NCI-H524 (cell line): Measurements from ENCODE around the gene TEDC2.

ENCODE experiments used
- DNase-seq, 2 experiments: peaks; one replicate each; lab custom pipeline; 2025; lab: John Stamatoyannopoulos, UW

TEDC2 gene

GRCh38 chr16:2466667-2467527, 7.0 kb downstream of the TEDC2 start:
- no peak for DNase-seq

- peak; percentile 78 to 92 for DNase-seq
Observed at GRCh38 chr16:2467528-2468232, 7.8 kb downstream of the TEDC2 start.

- no peak for DNase-seq
Observed at GRCh38 chr16:2468233-2468724, 8.4 kb downstream of the TEDC2 start.

DNA sequence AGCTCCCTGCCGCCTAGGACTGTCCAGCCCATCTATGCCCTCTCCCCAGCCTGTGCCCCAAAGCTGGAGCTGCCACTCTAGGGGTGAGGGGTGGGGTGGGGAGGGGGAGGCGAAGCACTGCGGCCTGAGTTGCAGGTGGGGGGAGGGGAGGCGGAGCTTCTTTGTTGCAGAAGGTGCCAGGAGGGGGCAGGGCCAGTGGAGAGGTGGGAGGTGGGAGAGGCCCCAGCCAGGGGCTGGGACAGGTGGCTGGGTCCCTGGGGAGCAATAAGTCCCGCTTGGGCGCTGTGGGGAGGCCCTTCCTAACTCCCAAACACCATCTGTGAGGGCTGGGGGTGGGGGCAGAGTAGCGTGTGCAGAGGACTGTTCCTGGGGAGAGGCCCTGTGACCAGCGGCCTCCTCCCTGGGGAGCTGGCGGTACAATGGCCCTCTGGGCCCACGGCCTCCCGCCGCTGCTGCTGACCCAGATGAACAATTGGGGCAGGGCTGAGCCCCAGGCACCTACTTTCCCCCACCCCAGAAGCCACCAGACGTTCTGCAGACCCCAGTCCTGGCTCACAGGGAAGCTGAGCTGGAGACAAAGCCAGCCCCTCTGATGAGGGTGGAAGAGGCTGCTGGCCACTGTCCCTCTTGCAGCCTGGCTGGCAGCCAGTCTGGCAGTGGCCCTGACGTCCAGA, 9.0 kb downstream of the TEDC2 start:
- peak; percentile 99 to 100 for DNase-seq

GRCh38 chr16:2469399-2470233, 9.7 kb downstream of the TEDC2 start:
- peak in 1 of 2 experiments; percentile 82 for DNase-seq

DNA sequence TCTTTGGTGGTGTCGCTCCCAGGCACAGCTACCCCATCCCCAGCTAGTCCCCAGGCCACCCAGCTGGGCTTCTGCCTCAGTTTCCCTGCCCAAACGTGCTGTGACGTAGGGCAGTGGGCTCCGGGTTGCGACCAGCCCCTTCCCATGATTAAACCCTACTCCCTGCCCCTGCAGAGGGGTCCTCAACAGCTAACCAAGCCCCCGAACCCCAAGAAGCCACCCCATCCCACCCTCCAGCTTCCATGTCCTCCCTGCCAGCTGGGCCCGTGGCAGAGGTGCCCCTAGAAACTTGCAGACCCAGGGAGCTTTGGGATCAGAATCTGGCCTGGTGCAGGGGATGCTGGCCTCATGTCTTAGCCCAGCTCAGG, 10.3 kb downstream of the TEDC2 start:
- no peak for DNase-seq

DNA sequence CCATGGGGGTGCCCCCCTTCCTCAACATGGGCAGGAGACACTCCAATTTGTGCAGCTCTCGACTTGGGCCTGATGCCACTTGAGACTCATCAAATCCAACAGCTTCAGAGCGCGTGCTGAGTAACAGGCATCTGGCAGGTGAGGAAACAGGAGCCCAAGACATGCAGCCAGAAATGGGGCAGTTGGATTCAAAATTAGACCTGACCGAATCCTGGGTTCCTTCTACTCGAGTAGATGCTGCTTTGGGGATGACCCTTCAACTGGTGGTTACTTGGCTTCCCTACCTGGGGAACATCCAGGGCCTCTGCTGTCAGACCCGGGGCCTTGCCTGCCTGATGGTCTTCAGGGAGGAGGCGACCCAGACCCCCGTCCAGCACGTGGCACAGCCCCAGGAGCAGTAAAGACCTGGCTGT, 10.7 kb downstream of the TEDC2 start:
- peak; percentile 98 to 99 for DNase-seq

GRCh38 chr16:2471016-2471652, 11.2 kb downstream of the TEDC2 start, which contains the start of gene NTN3:
TSS of gene NTN3 (plus strand) at chr16:2471297. CDS start at chr16:2471702, 405 bp downstream.
- peak; percentile 92 to 95 for DNase-seq

DNA sequence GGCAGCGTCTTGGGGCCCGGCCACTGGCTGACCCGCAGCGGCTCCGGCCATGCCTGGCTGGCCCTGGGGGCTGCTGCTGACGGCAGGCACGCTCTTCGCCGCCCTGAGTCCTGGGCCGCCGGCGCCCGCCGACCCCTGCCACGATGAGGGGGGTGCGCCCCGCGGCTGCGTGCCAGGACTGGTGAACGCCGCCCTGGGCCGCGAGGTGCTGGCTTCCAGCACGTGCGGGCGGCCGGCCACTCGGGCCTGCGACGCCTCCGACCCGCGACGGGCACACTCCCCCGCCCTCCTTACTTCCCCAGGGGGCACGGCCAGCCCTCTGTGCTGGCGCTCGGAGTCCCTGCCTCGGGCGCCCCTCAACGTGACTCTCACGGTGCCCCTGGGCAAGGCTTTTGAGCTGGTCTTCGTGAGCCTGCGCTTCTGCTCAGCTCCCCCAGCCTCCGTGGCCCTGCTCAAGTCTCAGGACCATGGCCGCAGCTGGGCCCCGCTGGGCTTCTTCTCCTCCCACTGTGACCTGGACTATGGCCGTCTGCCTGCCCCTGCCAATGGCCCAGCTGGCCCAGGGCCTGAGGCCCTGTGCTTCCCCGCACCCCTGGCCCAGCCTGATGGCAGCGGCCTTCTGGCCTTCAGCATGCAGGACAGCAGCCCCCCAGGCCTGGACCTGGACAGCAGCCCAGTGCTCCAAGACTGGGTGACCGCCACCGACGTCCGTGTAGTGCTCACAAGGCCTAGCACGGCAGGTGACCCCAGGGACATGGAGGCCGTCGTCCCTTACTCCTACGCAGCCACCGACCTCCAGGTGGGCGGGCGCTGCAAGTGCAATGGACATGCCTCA, 12.0 kb downstream of the TEDC2 start:
- DNase-seq: peak in 1 of 2 experiments; percentile 46

GRCh38 chr16:2472488-2472864, 12.6 kb downstream of the TEDC2 start:
- DNase-seq: no peak

GRCh38 chr16:2472885-2473445, 13.1 kb downstream of the TEDC2 start:
- DNase-seq: peak in 1 of 2 experiments; percentile 34

DNA sequence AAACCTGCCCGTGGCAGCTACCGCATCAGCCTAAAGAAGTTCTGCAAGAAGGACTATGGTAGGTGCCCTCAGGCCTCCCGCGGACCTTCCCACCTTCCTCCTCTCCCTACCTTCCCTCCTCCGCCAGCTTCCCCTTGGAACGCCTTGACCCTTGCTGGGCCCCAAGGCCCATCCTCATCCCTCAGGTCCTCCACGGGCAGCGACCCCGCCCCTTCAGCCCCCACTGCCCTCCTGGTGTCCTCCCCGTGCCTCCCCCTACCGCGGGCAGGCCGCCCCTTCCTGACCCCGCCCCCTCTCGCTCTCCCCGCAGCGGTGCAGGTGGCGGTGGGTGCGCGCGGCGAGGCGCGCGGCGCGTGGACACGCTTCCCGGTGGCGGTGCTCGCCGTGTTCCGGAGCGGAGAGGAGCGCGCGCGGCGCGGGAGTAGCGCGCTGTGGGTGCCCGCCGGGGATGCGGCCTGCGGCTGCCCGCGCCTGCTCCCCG, 13.6 kb downstream of the TEDC2 start:
- peak; percentile 39 to 79 for DNase-seq

GRCh38 chr16:2473999-2474876, 14.3 kb downstream of the TEDC2 start:
- peak in 1 of 2 experiments; percentile 68 for DNase-seq

DNA sequence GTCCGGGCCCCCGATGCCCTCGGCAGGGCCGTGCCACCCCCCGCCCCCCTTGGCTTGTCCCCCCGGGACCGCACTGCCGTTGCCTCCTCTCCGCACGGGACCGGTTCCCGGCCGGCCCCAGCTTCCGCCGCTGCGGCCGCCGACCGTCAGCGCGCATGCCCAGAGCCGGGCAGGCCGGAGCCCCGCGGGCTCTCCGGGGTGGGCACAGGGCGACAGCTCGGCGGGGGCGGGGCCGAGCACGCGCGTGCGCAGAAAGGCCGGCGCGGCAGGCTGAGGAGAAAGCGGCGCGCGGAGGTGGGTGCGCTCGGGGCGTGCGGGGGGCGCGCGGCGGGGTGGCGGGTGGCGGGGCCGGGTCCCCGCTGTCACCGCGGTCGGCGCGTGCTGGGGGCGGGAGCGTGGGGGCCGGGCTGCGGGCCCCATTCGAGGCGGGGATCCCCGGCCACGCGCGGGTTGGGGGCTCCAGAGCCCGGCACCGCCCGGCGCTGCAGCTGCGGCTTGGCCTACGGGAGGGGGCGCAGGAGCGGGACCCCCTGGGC, 15.0 kb downstream of the TEDC2 start, which contains the start of gene TBC1D24:
Gene TBC1D24 (plus strand): TSS at position 251 of the 536 bp plus-strand sequence. CDS start 21,022 bp downstream, outside the sequence.
- peak; percentile 45 to 86 for DNase-seq

DNA sequence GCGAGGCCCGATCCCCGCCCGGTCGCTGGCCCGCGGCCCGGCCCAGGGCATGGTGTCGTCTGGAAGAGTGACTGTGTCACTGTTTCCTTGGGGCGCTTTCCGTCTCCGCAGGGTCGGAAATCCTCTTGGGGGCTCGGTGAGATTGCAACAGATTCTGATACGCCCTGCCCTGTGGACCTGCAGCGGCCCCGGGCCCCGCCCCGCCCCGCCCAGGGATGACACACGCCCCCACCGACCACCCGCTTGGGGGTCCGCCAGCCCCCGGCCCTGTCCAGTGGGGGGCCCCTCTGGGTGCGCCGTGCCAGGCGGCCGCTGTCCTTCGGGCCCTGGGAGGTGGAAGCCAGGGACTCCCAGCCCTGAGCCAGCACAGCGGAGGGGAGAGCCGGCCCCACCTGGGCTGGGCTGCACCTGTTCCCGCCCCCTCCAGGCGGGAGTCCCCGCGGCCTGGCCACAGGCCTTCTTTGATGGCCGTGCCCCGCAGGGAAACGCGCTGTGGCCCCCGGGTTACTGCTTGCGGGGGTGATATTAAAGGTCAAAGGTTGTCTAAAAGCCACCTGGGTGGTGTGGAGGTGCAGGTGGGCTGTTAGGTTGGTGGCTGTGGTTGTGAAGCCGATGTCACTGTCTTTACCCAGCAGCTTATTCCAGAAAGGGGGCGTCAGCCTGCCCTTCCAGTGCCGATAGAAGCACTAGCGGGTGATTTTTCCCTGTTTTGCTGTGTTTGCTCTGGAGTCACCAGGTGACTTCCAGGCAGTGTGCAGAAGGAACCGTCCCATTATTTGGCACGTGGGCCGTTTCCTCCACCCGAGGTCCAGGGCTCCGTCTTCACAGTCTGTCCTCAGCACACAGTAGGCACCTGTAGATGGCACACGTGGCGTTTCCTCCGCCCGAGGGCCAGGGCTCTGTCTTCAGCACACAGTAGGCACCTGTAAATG, 15.8 kb downstream of the TEDC2 start:
- peak in 1 of 2 experiments; percentile 50 for DNase-seq

DNA sequence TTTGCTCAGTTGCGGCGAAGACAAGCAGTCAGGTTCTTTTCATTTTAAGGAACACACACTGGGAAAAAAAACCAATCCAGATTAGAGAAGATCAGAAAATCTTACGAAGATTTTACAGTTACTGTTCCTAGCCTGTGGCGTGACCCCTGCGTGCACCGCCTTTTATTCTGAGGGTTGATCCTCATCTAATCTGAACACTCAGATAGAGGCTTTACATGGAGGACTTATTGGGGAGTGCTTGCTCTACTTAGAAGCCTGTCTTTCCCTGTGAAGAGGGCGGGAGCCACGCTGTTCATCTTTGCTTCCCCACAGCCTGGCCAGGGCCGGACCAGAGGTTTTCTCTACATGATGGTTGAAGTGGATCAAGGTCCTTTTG, 16.4 kb downstream of the TEDC2 start:
- no peak for DNase-seq

- no peak for DNase-seq
Observed at GRCh38 chr16:2476741-2477140, 16.8 kb downstream of the TEDC2 start.
